ENCODE measurements around the gene SERINC4.

The SERINC4 gene

GRCh38 chr15:43795997-43796396, 4.0 kb downstream of the SERINC4 start:
- DNase-seq, result no peak

GRCh38 chr15:43795197-43795596, 4.8 kb downstream of the SERINC4 start:
- DNase-seq, result no peak

- DNase-seq, result no peak
These were observed 5.6 kb downstream of the SERINC4 start for GRCh38 chr15:43794269-43795037.

GRCh38 chr15:43793647-43794046, 6.4 kb downstream of the SERINC4 start:
- no peak for DNase-seq

- no peak for DNase-seq
These were observed 7.1 kb downstream of the SERINC4 start for GRCh38 chr15:43792761-43793476.

- peak; percentile 100 for DNase-seq
These were observed 7.8 kb downstream of the SERINC4 start, which contains the start of gene SERF2 for GRCh38 chr15:43791993-43792760. Gene SERF2 (plus strand): TSS chr15:43792320. CDS start chr15:43792377, 57 bp downstream.

GRCh38 chr15:43789409-43789808, 10.6 kb downstream of the SERINC4 start:
- no peak for DNase-seq

- no peak for DNase-seq
These were observed 21.0 kb downstream of the SERINC4 start for GRCh38 chr15:43779016-43779415.

- peak; percentile 90 for DNase-seq
These were observed 22.6 kb downstream of the SERINC4 start for GRCh38 chr15:43777267-43777914.

- no peak for DNase-seq
These were observed 23.2 kb downstream of the SERINC4 start, which contains the start of gene ELL3 for GRCh38 chr15:43776718-43777266. Gene ELL3 (minus strand): TSS chr15:43776966. CDS start chr15:43776901, 65 bp downstream.

- peak; percentile 45 for DNase-seq
These were observed 23.8 kb downstream of the SERINC4 start for GRCh38 chr15:43776101-43776717.

- DNase-seq, result peak; percentile 48
These were observed 24.5 kb downstream of the SERINC4 start for GRCh38 chr15:43775411-43775965.

GRCh38 chr15:43774062-43774461, 26.0 kb downstream of the SERINC4 start:
- no peak for DNase-seq

GRCh38 chr15:43772624-43773023, 27.4 kb downstream of the SERINC4 start:
- DNase-seq, result no peak

GRCh38 chr15:43771816-43772215, 28.2 kb downstream of the SERINC4 start:
- DNase-seq, result no peak

- DNase-seq, result peak; percentile 67
These were observed 30.3 kb downstream of the SERINC4 start for GRCh38 chr15:43769584-43770228.

- no peak for DNase-seq
These were observed 36.1 kb downstream of the SERINC4 start for GRCh38 chr15:43763819-43764446.

- DNase-seq, result no peak
These were observed 37.2 kb downstream of the SERINC4 start for GRCh38 chr15:43762824-43763223.

- no peak for DNase-seq
These were observed 48.1 kb downstream of the SERINC4 start for GRCh38 chr15:43751885-43752284.

- no peak for DNase-seq
These were observed 50.2 kb downstream of the SERINC4 start for GRCh38 chr15:43749690-43750345.

Data from eye (tissue), 1 donor.